Endothelial cell (in vitro differentiated cells): Measurements from ENCODE around the gene RAD23A. TPM values are rescaled to one million over a fixed set of nuclear protein-coding genes. Genes with fewer than 3 reads are reported as not detected.
A peak's percentile ranks its signal among the peaks of the same experiment; 100 is the strongest.

Source experiments
- DNase-seq: peaks from one replicate; pipeline ENCODE4 v3.0.0; 2021; ENCODE audit warnings: low spot score
- H3K27ac Mint-ChIP-seq: one replicate; pipeline ENCODE4 v1.8.0; 2021; ENCODE audit warnings: mixed read lengths, inconsistent platforms; ENCODE audit not compliant: unreplicated experiment
- H3K27me3 Mint-ChIP-seq: one replicate; pipeline ENCODE4 v1.8.0; 2021; ENCODE audit warnings: mild to moderate bottlenecking, moderate library complexity, mixed read lengths, inconsistent platforms; ENCODE audit not compliant: unreplicated experiment
- H3K36me3 Mint-ChIP-seq: one replicate; pipeline ENCODE4 v1.8.0; 2021; ENCODE audit warnings: mild to moderate bottlenecking, low read depth, mixed read lengths, inconsistent platforms; ENCODE audit not compliant: unreplicated experiment
- H3K4me1 Mint-ChIP-seq: one replicate; pipeline ENCODE4 v1.8.0; 2021; ENCODE audit warnings: mild to moderate bottlenecking, mixed read lengths, inconsistent platforms; ENCODE audit not compliant: unreplicated experiment
- H3K4me3 Mint-ChIP-seq: one replicate; pipeline ENCODE4 v1.8.0; 2021; ENCODE audit warnings: mild to moderate bottlenecking, mixed read lengths, inconsistent platforms; ENCODE audit not compliant: unreplicated experiment
- H3K9me3 Mint-ChIP-seq: one replicate; pipeline ENCODE4 v1.8.0; 2021; ENCODE audit warnings: mixed read lengths, inconsistent platforms; ENCODE audit not compliant: unreplicated experiment
- CTCF ChIP-seq: fragments of 200-600 bp; sonication (generic); IDR thresholded peaks from one replicate; pipeline ENCODE4 v1.5.0; 2021; ENCODE audit warnings: antibody characterized with exemption; ENCODE audit not compliant: unreplicated experiment
- total RNA-seq: library from RNA; stranded (reverse); fragmentation: NEBNext Ultra II Directional; extraction: Animal tissue kit (Norgen Biotek cat#: 25700); gene quantifications from one replicate; pipeline ENCODE4 v1.2.1, GENCODE V29; 2021; ENCODE audit not compliant: unreplicated experiment

The RAD23A gene
- total RNA-seq, 1 donor from 2014 or later = 44.7 TPM

- peak within 1 kb of the TSS; percentile 93 for H3K27ac Mint-ChIP-seq
- H3K27me3 Mint-ChIP-seq = peaks cover 6% of the 10 kb centered on the region
- peaks cover 28% of the 10 kb centered on the region for H3K36me3 Mint-ChIP-seq
- peak within 1 kb of the TSS; percentile 100 for H3K4me3 Mint-ChIP-seq
- peaks cover 33% of the 10 kb centered on the region for H3K4me1 Mint-ChIP-seq
- peak; percentile 97 for DNase-seq
- H3K9me3 Mint-ChIP-seq = no peaks in the 10 kb centered on the region
- no peak for TF ChIP-seq CTCF
Observed at GRCh38 chr19:12937927-12938778, 7.5 kb upstream of the RAD23A start, which contains the start of gene CALR. Gene CALR, plus strand, starts transcription at chr19:12938609. Its CDS starts 71 bp downstream, at chr19:12938680.

- Mint-ChIP-seq H3K9me3 (no peaks in the 10 kb centered on the region), H3K27ac (peak overlapping the region; percentile 93), H3K36me3 (peaks cover 35% of the 10 kb centered on the region), H3K4me1 (peaks cover 36% of the 10 kb centered on the region), H3K27me3 (peaks cover 6% of the 10 kb centered on the region), H3K4me3 (peak overlapping the region; percentile 100)
- no peak for TF ChIP-seq CTCF
- DNase-seq = no peak
Observed at GRCh38 chr19:12938779-12939601, 6.7 kb upstream of the RAD23A start.

- Mint-ChIP-seq H3K4me1 (peaks cover 38% of the 10 kb centered on the region), H3K27ac (no peak overlapping the region), H3K36me3 (peaks cover 41% of the 10 kb centered on the region), H3K4me3 (peak overlapping the region; percentile 100), H3K9me3 (no peaks in the 10 kb centered on the region), H3K27me3 (peaks cover 8% of the 10 kb centered on the region)
- TF ChIP-seq CTCF = no peak
- DNase-seq = no peak
Observed at GRCh38 chr19:12939975-12940423, 5.7 kb upstream of the RAD23A start.

GRCh38 chr19:12940897-12941296 lies 4.8 kb upstream of the RAD23A start:
- no peak for DNase-seq
- Mint-ChIP-seq H3K27me3 (peaks cover 14% of the 10 kb centered on the region), H3K4me3 (peak overlapping the region; percentile 100), H3K36me3 (peaks cover 41% of the 10 kb centered on the region), H3K27ac (no peak overlapping the region), H3K9me3 (no peaks in the 10 kb centered on the region), H3K4me1 (peaks cover 38% of the 10 kb centered on the region)
- no peak for TF ChIP-seq CTCF
